Endodermal cell (in vitro differentiated cells): ENCODE data around the gene NBL1. TPM values are rescaled to one million over a fixed set of nuclear protein-coding genes. Genes with fewer than 3 reads are reported as not detected.

Experiments used
- DNase-seq: peaks from one replicate; pipeline ENCODE4 v3.0.0-alpha.2; 2017
- H3K27ac ChIP-seq: 2 replicates; pipeline ENCODE4 v1.5.1; 2013; ENCODE audit warnings: mild to moderate bottlenecking, low read depth, low read length, moderate library complexity
- H3K27me3 ChIP-seq: 2 replicates; pipeline ENCODE4 v1.6.1; 2013; ENCODE audit warnings: mild to moderate bottlenecking, low read length, moderate library complexity; ENCODE audit not compliant: insufficient read depth, control insufficient read depth, poor library complexity, severe bottlenecking
- H3K36me3 ChIP-seq: 2 replicates; pipeline ENCODE4 v1.7.0; 2013; ENCODE audit warnings: mild to moderate bottlenecking, low read length, moderate library complexity; ENCODE audit not compliant: control insufficient read depth, insufficient read depth
- H3K4me1 ChIP-seq: one replicate; pipeline ENCODE4 v1.7.0; 2013; ENCODE audit warnings: low read length; ENCODE audit not compliant: control insufficient read depth, insufficient read depth
- H3K4me3 ChIP-seq: 2 replicates; pipeline ENCODE4 v1.5.1; 2013; ENCODE audit warnings: mild to moderate bottlenecking, low read length, moderate library complexity
- H3K9ac ChIP-seq: 2 replicates; pipeline ENCODE4 v1.6.1; 2013; ENCODE audit warnings: mild to moderate bottlenecking, low read length, moderate library complexity; ENCODE audit not compliant: poor library complexity, severe bottlenecking; ENCODE audit errors: extremely low read depth
- H3K9me3 ChIP-seq: 2 replicates; pipeline ENCODE4 v1.6.1; 2013; ENCODE audit warnings: mild to moderate bottlenecking, low read length, moderate library complexity; ENCODE audit not compliant: control insufficient read depth
- H3K27ac Mint-ChIP-seq: 2 replicates; pipeline ENCODE4 v1.8.0; 2020; ENCODE audit warnings: mixed read lengths
- H3K27me3 Mint-ChIP-seq: 2 replicates; pipeline ENCODE4 v1.8.0; 2021; ENCODE audit warnings: mild to moderate bottlenecking, mixed read lengths; ENCODE audit not compliant: insufficient read depth
- H3K36me3 Mint-ChIP-seq: 2 replicates; pipeline ENCODE4 v1.8.0; 2020; ENCODE audit warnings: low read depth, mixed read lengths
- H3K4me1 Mint-ChIP-seq: 2 replicates; pipeline ENCODE4 v1.8.0; 2020; ENCODE audit warnings: mixed read lengths
- H3K4me3 Mint-ChIP-seq: 2 replicates; pipeline ENCODE4 v1.8.0; 2020; ENCODE audit warnings: mild to moderate bottlenecking, moderate library complexity, mixed read lengths
- H3K9me3 Mint-ChIP-seq: 2 replicates; pipeline ENCODE4 v1.8.0; 2020; ENCODE audit warnings: mild to moderate bottlenecking, mixed read lengths
- WGBS, 2 experiments: methylation state at CpG; one replicate each; pipeline versions ENCODE4 v1.1.5 to v1.1.7; 2013; ENCODE audit warnings: missing lambda C conversion rate in 2 of 2, mixed read lengths in 1 of 2; ENCODE audit not compliant: insufficient coverage in 1 of 2, insufficient read length in 1 of 2; 5-methylcytosine and 5-hydroxymethylcytosine counted together
- total RNA-seq, 2 donors: library from RNA; stranded (reverse); fragmentation: NEBNext Ultra II Directional in 1 of 2; extraction: Animal tissue kit (Norgen Biotek cat#: 25700) in 1 of 2; gene quantifications; 2 replicates in 1 of 2; 3 replicates in 1 of 2; pipeline ENCODE4 v1.2.1, GENCODE V29; 2021
- TF ChIP-seq, protein P1 (sequence below): fragments of 200-600 bp; sonication (generic); conservative IDR thresholded peaks from 2 replicates; pipeline ENCODE4 v1.5.0; 2021; ENCODE audit warnings: antibody characterized with exemption, mild to moderate bottlenecking

Gene NBL1
- total RNA-seq, 2 donors from 2014 or later, result 13.7 to 32.4 TPM

DNA sequence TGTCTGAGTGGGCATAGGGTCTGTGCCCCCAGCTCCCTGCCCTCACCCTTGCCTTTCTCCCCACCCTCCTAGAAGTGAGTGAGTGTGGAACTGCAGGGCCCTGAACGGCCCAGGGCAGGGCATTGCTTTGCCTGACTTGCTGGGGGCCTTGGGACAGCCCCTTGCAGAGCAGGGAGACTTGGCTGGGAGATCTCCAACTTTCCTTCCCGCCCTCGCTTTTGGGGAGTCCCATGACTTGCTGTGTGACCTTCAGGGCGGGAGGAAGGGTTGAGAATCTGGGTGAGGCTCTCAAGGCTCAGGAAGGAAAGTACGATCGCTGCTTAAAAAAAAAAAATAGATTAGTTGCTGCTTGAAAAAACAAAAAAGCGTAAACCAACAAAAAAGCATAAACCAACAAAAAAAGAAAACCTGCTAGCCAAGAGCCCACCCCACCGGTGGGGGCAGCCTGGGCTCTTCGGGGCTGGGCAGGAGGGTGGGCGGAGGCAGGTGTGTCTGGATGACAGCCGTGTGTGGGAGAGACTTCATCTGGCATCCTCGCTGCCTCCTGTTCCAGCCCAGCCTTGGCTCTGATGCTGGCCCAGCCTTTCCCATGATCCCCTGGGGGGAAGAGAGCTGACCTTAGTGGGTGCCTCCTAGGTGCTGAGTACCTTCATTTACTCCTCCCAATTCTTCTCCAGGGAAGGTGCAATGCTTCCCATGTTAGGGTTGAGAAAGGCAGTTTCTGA, 6.5 kb downstream of the NBL1 start:
- H3K27me3 Mint-ChIP-seq, result peaks cover 9% of the 10 kb centered on the region
- no peak overlapping the region for H3K27ac Mint-ChIP-seq
- Histone ChIP-seq H3K27ac (no peak overlapping the region), H3K27me3 (no peaks in the 10 kb centered on the region), H3K9ac (peak overlapping the region; percentile 6), H3K4me1 (peaks cover 15% of the 10 kb centered on the region), H3K9me3 (no peaks in the 10 kb centered on the region), H3K4me3 (no peak overlapping the region), H3K36me3 (peaks cover 16% of the 10 kb centered on the region)
- peaks cover 14% of the 10 kb centered on the region for H3K4me1 Mint-ChIP-seq
- 77 to 86% methylated on average over 9 to 12 of the region's 12 CpGs for WGBS, 2 experiments
- H3K9me3 Mint-ChIP-seq, result no peaks in the 10 kb centered on the region
- H3K4me3 Mint-ChIP-seq, result no peak overlapping the region
- no peak for DNase-seq
- H3K36me3 Mint-ChIP-seq, result peaks cover 10% of the 10 kb centered on the region
- TF ChIP-seq, protein P1, sequence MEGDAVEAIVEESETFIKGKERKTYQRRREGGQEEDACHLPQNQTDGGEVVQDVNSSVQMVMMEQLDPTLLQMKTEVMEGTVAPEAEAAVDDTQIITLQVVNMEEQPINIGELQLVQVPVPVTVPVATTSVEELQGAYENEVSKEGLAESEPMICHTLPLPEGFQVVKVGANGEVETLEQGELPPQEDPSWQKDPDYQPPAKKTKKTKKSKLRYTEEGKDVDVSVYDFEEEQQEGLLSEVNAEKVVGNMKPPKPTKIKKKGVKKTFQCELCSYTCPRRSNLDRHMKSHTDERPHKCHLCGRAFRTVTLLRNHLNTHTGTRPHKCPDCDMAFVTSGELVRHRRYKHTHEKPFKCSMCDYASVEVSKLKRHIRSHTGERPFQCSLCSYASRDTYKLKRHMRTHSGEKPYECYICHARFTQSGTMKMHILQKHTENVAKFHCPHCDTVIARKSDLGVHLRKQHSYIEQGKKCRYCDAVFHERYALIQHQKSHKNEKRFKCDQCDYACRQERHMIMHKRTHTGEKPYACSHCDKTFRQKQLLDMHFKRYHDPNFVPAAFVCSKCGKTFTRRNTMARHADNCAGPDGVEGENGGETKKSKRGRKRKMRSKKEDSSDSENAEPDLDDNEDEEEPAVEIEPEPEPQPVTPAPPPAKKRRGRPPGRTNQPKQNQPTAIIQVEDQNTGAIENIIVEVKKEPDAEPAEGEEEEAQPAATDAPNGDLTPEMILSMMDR, result no peak

DNA sequence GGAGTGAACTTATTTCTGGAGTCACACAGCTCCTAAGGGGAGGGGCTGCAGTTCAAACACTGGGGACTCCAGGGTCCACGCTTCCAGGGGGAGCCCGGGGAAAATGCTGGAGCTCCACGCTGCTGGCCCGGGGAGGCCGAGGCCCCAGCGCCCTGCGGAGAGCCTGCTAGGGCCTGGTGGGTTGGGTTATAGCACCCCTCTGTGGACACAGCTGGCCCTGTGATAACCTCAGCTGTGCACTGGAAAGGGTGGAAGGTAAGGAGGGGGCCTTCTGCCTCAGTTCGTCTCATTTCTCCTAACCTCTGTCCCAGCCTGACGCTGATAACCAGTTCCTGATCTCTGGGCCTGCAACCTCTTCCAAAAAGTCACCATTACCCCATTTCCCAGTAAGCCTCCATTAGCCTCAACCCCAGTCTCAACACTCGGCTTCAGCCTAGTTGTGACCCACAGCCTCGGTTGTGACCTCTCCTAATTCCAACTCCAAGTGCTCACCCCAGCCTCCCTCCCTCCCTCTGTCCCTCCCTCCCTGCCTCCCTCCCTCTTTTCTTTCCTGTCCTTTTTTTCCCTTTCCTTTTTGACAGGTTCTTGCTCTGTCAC, 7.1 kb downstream of the NBL1 start:
- DNase-seq, result peak; percentile 84
- H3K27ac Mint-ChIP-seq, result peak overlapping the region; percentile 75
- Histone ChIP-seq H3K4me1 (peaks cover 15% of the 10 kb centered on the region), H3K9me3 (no peaks in the 10 kb centered on the region), H3K36me3 (peaks cover 20% of the 10 kb centered on the region), H3K27ac (no peak overlapping the region), H3K9ac (peak overlapping the region; percentile 6), H3K27me3 (no peaks in the 10 kb centered on the region), H3K4me3 (no peak overlapping the region)
- peaks cover 14% of the 10 kb centered on the region for H3K36me3 Mint-ChIP-seq
- H3K4me1 Mint-ChIP-seq, result peaks cover 10% of the 10 kb centered on the region
- 42 to 60% methylated on average over 8 to 11 of the region's 11 CpGs for WGBS, 2 experiments
- H3K4me3 Mint-ChIP-seq, result no peak overlapping the region
- H3K27me3 Mint-ChIP-seq, result peaks cover 3% of the 10 kb centered on the region
- no peaks in the 10 kb centered on the region for H3K9me3 Mint-ChIP-seq
- TF ChIP-seq, protein P1, result peak; percentile 76

DNA sequence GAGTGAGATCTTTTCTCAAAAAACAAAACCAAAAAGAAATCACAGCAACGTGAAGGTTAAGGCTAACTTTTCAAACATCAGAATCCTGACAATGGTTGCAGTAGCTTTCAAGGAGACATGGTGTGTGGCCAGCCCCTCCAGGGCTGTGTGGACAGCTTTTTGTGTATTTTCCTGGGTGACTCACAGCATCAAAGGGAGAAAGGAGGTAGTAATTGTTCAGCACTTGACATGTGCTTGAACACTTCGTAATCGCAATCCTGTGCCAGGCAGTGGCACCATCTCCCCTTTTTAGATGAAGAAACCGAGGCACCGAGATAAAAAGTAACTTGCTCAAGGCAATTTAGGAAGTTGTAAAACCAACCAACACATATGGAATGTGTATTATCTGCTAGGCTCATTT, 10.3 kb downstream of the NBL1 start:
- Histone ChIP-seq H3K9ac (peak overlapping the region; percentile 72), H3K27me3 (no peaks in the 10 kb centered on the region), H3K9me3 (no peaks in the 10 kb centered on the region), H3K4me3 (no peak overlapping the region), H3K4me1 (peaks cover 15% of the 10 kb centered on the region), H3K36me3 (peaks cover 25% of the 10 kb centered on the region), H3K27ac (peak overlapping the region; percentile 64)
- Mint-ChIP-seq H3K27me3 (no peaks in the 10 kb centered on the region), H3K36me3 (peaks cover 11% of the 10 kb centered on the region), H3K27ac (peak overlapping the region; percentile 98), H3K4me1 (peaks cover 12% of the 10 kb centered on the region), H3K4me3 (no peak overlapping the region), H3K9me3 (no peaks in the 10 kb centered on the region)
- TF ChIP-seq, protein P1, result no peak
- no peak for DNase-seq
- 93 to 94% methylated on average over 5 of the region's 5 CpGs for WGBS, 2 experiments
